HG03135 (cell line): ENCODE results near the gene EN1.

ENCODE experiments used
- ATAC-seq: cut with Tn5 transposase; IDR thresholded peaks from one replicate; pipeline ENCODE4 v1.9.1; 2021; ENCODE audit warnings: mild to moderate bottlenecking, moderate library complexity; ENCODE audit not compliant: unreplicated experiment

The EN1 gene

DNA sequence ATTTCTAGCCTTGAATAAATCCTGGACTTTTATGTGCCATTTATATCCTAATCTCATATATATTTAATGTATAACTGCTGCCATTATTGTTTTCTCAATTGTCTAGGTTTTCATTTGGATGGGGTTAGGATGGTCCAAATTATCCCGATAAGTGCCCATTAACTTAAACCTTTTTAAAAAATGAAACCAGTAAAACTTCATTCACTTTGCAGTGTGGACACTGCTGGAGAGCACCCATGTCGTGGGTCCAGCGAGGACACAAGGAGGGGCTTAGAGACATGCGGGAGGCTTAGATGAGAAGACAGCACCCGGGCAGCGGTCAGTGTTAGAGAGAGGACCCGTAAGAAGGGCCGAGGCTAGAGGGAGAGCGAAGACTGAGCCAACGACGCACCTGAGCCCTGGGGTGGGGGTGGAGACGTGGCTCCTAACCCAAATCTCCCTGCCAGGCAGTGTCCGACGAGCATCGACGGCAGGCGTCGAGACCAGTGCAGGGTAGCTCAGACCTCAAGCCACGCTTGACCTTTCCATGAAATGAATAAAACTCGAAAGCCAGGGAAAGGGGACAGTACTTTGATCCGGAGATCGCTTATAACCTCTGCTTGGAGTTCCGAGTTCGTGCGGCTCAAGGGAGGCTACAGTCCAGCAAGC is 9.0 kb upstream of the EN1 start:
- ATAC-seq: no peak

- ATAC-seq: no peak
Observed at GRCh38 chr2:118855451-118856279, 8.2 kb upstream of the EN1 start.

GRCh38 chr2:118854507-118855345 is 7.3 kb upstream of the EN1 start:
- ATAC-seq: no peak

DNA sequence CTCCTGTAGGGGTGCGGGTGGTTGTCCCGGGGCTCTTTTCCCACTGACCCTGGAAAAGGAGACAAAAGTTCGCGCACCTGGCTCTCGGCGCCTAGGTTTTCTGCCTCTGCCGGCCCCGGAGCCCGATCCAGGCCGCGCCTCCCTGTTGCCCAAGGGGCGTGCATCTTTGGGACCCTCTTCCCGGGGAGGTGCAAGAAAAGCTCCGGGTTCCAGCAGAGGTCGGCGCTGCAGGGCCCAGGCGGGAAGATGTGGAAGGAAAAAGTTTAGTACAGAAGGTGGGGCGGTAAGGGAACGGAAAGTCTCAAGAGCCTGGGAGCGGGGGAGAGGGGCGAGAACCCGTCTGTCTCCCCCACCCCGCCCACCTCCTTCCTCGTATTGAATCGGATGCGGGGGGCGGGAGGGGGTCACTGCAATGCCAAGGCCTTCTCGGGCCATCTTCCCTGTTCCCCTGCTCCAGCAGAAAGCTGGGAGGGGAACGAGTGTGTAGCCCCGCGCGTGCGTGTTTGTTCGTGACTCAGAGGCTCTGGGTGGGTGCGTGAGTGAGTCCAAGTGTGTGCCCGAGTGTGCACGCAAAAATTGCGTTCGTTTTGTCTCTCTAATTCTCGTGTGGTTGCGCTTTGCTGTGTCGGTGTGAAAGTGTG is 6.3 kb upstream of the EN1 start:
- ATAC-seq: no peak

DNA sequence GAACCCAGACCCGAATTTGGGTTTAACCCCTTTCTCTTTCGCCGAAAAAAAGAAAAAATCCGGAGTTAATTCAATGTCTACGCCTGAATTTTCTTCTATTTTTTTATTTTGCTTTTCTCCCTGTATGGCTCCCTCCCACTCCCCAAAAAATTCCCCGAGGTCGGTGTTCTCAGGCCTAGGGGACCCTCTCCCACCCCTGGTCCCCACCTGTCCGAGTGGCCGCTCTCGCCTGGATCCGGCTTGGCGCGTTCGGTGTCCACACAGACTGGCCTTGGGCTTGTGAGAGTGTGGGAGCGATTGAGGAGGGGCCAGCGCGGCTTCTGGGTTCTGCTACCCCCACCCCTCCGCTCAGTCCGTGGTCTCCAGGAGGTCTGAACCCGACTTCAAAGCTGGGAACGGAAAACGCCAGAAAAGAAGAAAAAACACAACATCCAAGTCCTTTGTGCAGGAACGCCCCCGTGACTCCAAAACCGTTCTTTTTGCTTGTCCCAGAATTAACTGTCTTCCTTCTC is 5.7 kb upstream of the EN1 start:
- ATAC-seq: no peak

- no peak for ATAC-seq
Observed at GRCh38 chr2:118852605-118853128, 5.2 kb upstream of the EN1 start.

GRCh38 chr2:118851650-118852049 is 4.2 kb upstream of the EN1 start:
- no peak for ATAC-seq

GRCh38 chr2:118850901-118851415 is 3.5 kb upstream of the EN1 start:
- ATAC-seq: no peak

GRCh38 chr2:118850168-118850900 is 2.9 kb upstream of the EN1 start:
- no peak for ATAC-seq

DNA sequence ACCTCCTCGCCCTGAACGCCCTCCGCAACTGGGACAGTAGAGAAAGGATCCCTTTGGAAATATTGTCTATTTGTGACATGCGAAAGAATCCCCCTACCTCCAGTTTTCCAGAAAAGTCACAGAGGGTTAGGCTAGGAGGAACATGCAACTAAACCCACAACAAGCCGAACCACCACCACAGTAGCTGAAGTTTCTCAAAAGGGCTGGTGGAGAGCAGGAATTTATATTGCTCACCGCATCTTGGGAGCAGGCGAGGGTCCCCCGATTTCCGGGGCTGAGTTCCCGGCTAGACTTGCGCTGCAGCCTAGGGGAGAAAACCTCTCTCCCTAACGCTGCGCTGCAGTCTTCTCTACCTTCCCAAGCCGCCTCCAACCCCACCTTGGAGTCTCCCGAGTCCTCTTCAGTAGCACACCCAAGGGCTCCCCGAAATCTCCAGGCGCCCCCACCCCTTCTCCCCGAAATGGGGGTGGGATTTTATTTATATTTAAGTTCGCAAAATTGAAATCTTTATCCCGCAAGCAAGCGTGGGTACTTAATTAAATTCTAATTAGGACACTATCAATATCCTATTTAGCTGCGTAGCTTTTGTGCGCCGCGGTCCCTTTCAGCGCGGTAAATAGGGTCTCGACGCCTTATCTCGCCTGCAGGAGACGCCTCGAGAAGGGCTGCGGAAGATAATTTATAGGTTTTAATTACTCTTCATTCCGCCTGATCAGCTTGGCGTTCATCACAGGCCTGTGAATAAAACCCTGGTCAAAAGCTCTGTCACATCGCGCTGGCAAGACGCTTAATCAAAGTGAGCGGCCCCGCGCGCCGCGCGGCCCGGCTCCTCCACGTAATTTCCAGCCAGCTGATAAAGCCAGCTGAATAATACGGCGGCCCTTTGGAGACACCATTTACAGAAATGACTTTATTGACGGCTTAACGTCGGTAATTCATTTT is 2.0 kb upstream of the EN1 start:
- no peak for ATAC-seq

GRCh38 chr2:118848381-118849225 is 1.2 kb upstream of the EN1 start:
- no peak for ATAC-seq

GRCh38 chr2:118847762-118848172 is 319 bp upstream of the EN1 start:
- ATAC-seq: no peak

GRCh38 chr2:118846442-118846952 is 951 bp downstream of the EN1 start:
- ATAC-seq: no peak

GRCh38 chr2:118845522-118846441 is 1.7 kb downstream of the EN1 start:
- no peak for ATAC-seq

GRCh38 chr2:118845005-118845521 is 2.4 kb downstream of the EN1 start:
- no peak for ATAC-seq
